Thymus (tissue), 11 donors: ENCODE measurements around the gene ANKS1A. TPM values are rescaled to one million over a fixed set of nuclear protein-coding genes. Genes with fewer than 3 reads are reported as not detected.
A peak's percentile ranks its signal among the peaks of the same experiment; 100 is the strongest.

Source experiments
- DNase-seq, 9 donors: peaks; one replicate each; pipeline ENCODE4 v3.0.0-alpha.2; 2013; ENCODE audit warnings: low spot score in 9 of 9, low read depth in 6 of 9, missing footprints in 1 of 9
- H3K27ac ChIP-seq, 2 donors: one replicate each; pipeline ENCODE4 v1.5.1; 2013; ENCODE audit warnings: control low read depth in 1 of 2, low read depth in 1 of 2, low read length in 1 of 2, mild to moderate bottlenecking in 1 of 2, moderate library complexity in 1 of 2
- H3K27me3 ChIP-seq, 2 donors: one replicate each; pipeline ENCODE4 v1.5.1; 2013; ENCODE audit warnings: low read length in 1 of 2; ENCODE audit not compliant: control insufficient read depth in 2 of 2, insufficient read depth in 1 of 2
- H3K36me3 ChIP-seq, 2 donors: one replicate each; pipeline ENCODE4 v1.5.1; 2013; ENCODE audit warnings: low read length in 1 of 2, mild to moderate bottlenecking in 1 of 2, moderate library complexity in 1 of 2; ENCODE audit not compliant: control insufficient read depth in 2 of 2, insufficient read depth in 2 of 2
- H3K4me1 ChIP-seq, 2 donors: one replicate each; pipeline ENCODE4 v1.5.1; 2013; ENCODE audit warnings: low read length in 2 of 2; ENCODE audit not compliant: control insufficient read depth in 2 of 2, insufficient read depth in 2 of 2
- H3K4me3 ChIP-seq, 2 donors: one replicate each; pipeline ENCODE4 v1.5.1; 2013; ENCODE audit warnings: low read length in 2 of 2, control low read depth in 1 of 2, mild to moderate bottlenecking in 1 of 2
- H3K9me3 ChIP-seq, 2 donors: one replicate each; pipeline ENCODE4 v1.5.1; 2013; ENCODE audit warnings: low read length in 1 of 2, mild to moderate bottlenecking in 1 of 2; ENCODE audit not compliant: control insufficient read depth in 2 of 2, insufficient read depth in 1 of 2
- WGBS: extraction: QIAGEN DNeasy Blood & Tissue Kit; methylation state at CpG from one replicate; pipeline ENCODE4 v1.1.7; 2013; 5-methylcytosine and 5-hydroxymethylcytosine counted together
- polyA plus RNA-seq: library from polyadenylated mRNA; stranded (reverse); fragments of 200-250 nt; gene quantifications from one replicate; pipeline ENCODE4 v1.2.3, GENCODE V29; 2013
- total RNA-seq: library from RNA; stranded (reverse); fragments of 120-200 nt; gene quantifications from one replicate; pipeline ENCODE4 v1.2.4, GENCODE V29; 2013
- donor health status: healthy.

ANKS1A gene
- total and polyA plus RNA-seq, 2 donors: 6.9 to 7.7 TPM

DNA sequence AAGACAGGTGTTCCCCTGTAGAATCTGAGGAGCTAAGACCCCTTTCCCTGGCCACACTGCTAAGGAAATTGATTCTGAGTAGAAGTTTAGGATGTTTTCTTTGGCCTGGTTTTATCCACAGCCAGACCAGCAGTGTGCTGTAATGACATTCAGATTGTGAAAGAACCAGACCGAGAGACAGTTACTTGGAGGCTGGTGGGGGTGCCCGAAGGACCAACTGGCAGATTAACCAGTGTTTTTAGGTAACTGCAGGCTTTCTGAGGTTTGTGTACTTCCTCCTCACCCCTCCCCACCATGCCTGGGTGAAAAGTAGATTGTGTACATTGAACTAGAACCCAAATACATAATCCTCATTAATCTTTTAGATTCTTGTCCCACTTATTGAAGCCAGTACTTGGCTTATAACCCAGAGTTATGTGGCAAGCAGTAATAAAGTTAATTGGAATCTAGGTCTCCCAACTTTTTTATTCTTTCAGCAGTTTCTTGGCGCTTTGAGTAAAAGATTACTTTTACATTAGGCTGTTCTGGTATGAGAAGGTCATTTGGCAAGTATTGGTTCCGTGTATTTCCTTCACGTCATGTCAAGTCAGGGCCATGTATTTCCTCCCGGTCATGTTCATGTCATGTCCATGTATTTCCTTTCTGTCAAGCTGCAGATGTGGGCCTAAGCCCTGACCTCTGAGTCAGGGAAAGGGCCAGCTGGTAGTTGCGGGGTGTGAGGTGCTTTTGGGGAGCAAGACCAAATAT lies 158.4 kb downstream of the ANKS1A start:
- peaks cover 0 to 2% of the 10 kb centered on the region in 2 donors for H3K9me3 ChIP-seq
- H3K27me3 ChIP-seq: no peaks in the 10 kb centered on the region
- 55% methylated on average over 7 of the region's 7 CpGs for WGBS
- no peak overlapping the region for H3K4me3 ChIP-seq
- H3K36me3 ChIP-seq: peaks cover 0 to 4% of the 10 kb centered on the region in 2 donors
- H3K27ac ChIP-seq: peak overlapping the region; percentile 20 to 57
- DNase-seq: peak in 1 of 9 donors; percentile 50
- peaks cover 14 to 50% of the 10 kb centered on the region in 2 donors for H3K4me1 ChIP-seq

DNA sequence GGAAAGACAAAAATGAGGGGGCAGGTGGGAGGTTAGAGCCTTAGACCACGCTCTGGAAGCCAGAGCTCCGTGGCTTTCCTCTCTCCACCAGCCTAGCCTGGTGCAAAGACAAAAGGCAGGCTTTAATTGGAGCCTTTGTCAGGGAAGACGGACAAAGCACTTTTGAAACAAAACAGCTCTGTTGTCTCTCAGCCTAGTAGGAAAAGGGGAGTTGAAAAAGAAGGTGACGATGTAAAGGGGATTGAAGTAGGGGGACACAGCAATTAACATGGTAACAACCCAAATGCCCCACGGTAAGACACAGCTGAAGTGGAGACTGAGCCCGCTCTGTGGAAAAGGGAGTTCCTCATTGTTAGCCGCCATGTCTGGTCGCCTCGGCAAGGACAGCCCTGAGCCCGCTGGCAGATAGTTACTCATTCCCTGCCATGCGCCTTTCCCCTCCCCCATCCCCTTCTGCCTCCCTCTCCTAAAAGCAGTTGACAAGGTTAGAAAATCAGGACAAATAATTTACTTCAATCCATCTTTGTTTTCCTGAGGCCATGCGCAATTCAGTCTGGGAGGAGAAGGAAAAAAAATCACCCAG lies 159.1 kb downstream of the ANKS1A start:
- 68% methylated on average over 12 of the region's 12 CpGs for WGBS
- Histone ChIP-seq H3K27ac (peak overlapping the region; percentile 53 to 66), H3K4me3 (no peak overlapping the region), H3K9me3 (peaks cover 0 to 2% of the 10 kb centered on the region in 2 donors), H3K27me3 (no peaks in the 10 kb centered on the region), H3K36me3 (peaks cover 0 to 4% of the 10 kb centered on the region in 2 donors), H3K4me1 (peaks cover 14 to 55% of the 10 kb centered on the region in 2 donors)
- DNase-seq: no peak

DNA sequence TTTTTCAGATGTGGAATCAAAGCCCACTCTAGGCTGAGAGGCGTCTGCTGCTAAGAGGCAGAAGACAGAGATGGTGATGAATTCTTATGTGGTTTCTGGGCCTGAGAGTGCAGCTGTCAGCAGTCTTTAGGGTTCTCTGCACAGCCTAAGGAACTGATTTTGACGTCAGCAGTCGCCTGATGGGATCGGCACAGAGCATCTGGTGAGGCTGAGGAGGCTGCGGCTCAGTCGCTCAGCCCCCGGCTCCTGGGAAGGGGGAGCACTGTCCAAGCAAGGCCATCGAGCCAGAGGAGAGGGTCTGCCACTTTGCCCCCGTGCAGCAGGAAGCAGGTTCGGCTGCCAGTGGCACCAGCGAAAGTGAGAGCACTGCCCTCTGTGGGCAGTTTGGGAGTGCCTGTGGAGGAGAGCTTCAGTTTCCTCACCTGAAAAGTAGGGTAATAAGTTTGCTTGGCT lies 159.6 kb downstream of the ANKS1A start:
- H3K4me3 ChIP-seq: peak overlapping the region in 1 of 2 donors; percentile 11
- DNase-seq: peak in 6 of 9 donors; percentile 33 to 77 (median 40)

DNA sequence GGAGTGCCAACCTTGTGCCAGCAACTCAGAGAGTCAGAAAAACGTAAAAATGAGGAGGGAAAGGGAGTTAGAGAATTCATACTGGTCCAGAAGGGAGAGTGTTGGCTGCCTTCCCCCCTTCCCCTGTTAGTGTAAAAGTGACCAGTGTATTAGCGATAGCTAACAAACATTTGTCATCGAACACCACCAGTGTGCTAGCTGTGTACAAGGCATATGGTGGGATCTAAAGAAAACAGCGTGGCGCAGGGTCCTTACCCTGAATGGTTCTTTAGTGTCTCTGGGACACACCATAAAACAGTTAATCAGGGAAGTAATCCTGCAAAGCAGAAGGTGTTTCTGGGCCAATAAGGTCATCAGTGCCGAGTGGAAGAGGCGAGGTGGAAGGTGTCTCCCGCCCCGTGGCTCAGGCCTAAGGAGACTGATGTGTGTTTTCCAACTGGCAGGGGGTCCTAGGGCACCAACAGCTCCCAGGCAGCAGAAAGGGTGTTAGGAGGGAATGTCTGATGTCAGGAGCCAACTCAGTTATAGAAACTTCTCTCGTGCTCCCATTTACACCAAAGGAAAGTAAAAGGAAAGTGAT lies 160.2 kb downstream of the ANKS1A start:
- Histone ChIP-seq H3K36me3 (peaks cover 0 to 9% of the 10 kb centered on the region in 2 donors), H3K27ac (peak overlapping the region in 1 of 2 donors; percentile 20), H3K27me3 (no peaks in the 10 kb centered on the region), H3K4me1 (peaks cover 14 to 54% of the 10 kb centered on the region in 2 donors), H3K4me3 (no peak overlapping the region), H3K9me3 (peaks cover 0 to 2% of the 10 kb centered on the region in 2 donors)
- no peak for DNase-seq
- 97% methylated on average over 10 of the region's 10 CpGs for whole genome bisulfite sequencing

More for the DNA sequence above, 159.6 kb downstream of the ANKS1A start:
- Histone ChIP-seq H3K27ac (peak overlapping the region; percentile 53 to 66), H3K9me3 (peaks cover 0 to 2% of the 10 kb centered on the region in 2 donors), H3K27me3 (no peaks in the 10 kb centered on the region), H3K4me1 (peaks cover 14 to 55% of the 10 kb centered on the region in 2 donors), H3K36me3 (peaks cover 0 to 8% of the 10 kb centered on the region in 2 donors)
- 7% methylated on average over 11 of the region's 11 CpGs for WGBS

DNA sequence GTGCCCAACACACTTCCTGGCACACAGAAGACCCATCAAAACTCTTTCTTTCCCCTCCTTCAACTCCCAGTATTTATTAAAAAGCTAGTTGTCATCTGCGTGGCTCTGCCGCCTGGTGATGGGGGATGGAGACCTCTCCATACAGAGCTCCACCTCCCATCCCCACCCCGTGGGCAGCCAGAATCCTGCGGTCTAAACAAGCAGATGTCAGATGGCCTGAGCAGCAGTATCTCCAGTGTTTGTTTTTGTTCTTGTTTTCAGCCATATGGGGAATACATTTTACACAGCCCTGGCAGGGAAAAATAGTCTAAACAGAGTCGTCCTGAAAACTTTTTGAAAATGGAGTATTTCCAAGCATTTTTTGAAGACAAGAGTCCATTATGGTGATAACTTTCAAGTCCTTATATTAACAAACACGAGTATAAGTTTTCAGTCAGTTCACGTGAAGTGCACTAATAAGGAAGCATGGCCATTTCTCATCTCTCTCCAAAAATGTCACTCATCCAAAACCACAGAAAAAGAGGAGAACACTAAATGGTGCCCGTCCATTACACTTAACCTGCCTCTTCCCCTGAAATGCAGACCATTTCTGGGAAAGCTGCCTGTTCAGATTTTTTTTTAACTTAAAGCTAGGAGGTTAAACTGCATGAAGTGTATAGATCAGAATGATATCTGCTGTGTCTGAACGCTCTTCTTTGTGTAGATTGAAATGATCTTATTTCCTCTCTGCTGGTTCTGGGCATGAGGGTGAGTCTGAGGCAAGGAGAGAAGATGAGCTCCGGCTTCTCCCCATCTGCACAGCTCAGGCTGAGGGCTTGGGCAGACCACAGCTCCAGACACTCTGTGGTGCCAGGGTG lies 161.1 kb downstream of the ANKS1A start:
- WGBS: 39% methylated on average over 10 of the region's 10 CpGs
- peak overlapping the region; percentile 61 to 68 for H3K27ac ChIP-seq
- no peaks in the 10 kb centered on the region for H3K27me3 ChIP-seq
- H3K4me3 ChIP-seq: no peak overlapping the region
- peak in 1 of 9 donors; percentile 28 for DNase-seq
- H3K4me1 ChIP-seq: peaks cover 14 to 46% of the 10 kb centered on the region in 2 donors
- H3K9me3 ChIP-seq: peaks cover 0 to 2% of the 10 kb centered on the region in 2 donors
- peaks cover 0 to 10% of the 10 kb centered on the region in 2 donors for H3K36me3 ChIP-seq

DNA sequence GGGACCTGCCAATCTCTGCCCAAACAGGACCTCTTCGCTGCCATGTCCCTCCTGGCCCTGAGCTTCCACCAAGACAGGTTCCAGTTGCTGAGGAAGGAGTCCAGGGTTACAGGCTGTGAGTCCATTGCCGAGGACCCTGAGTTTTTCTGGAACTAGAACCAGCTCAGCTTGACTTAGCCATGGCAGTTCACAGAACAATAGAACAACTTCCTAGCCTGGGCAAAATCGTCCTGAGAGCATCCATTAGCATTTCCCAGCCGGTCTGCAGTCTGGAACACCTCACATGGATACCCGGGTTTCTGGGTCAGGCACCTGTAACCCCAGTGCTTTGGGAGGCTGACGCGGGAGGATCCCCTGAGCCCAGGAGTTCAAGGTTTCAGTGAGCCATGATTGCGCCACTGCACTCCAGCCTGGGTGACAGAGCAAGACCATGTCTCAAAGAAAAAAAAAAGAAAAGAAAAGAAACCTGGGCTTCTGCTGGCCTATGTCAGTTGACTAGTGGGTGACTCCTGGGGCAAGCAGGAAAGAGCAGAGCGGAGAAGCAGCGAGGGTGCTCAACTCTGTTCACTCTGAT lies 161.8 kb downstream of the ANKS1A start:
- Histone ChIP-seq H3K27ac (peak overlapping the region; percentile 61 to 68), H3K4me1 (peaks cover 14 to 46% of the 10 kb centered on the region in 2 donors), H3K9me3 (peaks cover 0 to 2% of the 10 kb centered on the region in 2 donors), H3K36me3 (peaks cover 0 to 10% of the 10 kb centered on the region in 2 donors), H3K4me3 (no peak overlapping the region), H3K27me3 (no peaks in the 10 kb centered on the region)
- DNase-seq: no peak
- WGBS: 92% methylated on average over 10 of the region's 10 CpGs

DNA sequence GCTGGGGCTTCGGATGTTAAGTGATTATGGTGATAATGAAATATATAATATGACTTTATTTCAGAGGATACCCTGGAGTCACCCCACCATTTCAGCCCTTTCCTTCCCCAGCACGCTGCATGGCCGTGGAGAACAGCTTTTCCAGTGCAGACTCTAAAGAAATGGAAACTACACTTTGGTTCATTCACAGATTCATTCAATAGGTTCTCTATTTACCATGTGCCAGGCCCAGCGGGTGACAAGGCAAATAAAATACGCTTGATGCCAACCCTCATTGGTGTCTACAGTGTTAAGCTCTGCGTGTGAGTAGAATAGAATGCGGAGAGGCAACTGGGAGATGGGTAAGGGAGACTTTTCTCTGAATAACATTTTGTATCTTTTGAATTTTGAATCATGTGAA lies 162.3 kb downstream of the ANKS1A start:
- no peak for DNase-seq
- Histone ChIP-seq H3K4me3 (no peak overlapping the region), H3K9me3 (peaks cover 0 to 2% of the 10 kb centered on the region in 2 donors), H3K27me3 (no peaks in the 10 kb centered on the region), H3K4me1 (peaks cover 14 to 46% of the 10 kb centered on the region in 2 donors), H3K27ac (no peak overlapping the region), H3K36me3 (peaks cover 0 to 10% of the 10 kb centered on the region in 2 donors)
- WGBS: 97% methylated on average over 7 of the region's 7 CpGs

DNA sequence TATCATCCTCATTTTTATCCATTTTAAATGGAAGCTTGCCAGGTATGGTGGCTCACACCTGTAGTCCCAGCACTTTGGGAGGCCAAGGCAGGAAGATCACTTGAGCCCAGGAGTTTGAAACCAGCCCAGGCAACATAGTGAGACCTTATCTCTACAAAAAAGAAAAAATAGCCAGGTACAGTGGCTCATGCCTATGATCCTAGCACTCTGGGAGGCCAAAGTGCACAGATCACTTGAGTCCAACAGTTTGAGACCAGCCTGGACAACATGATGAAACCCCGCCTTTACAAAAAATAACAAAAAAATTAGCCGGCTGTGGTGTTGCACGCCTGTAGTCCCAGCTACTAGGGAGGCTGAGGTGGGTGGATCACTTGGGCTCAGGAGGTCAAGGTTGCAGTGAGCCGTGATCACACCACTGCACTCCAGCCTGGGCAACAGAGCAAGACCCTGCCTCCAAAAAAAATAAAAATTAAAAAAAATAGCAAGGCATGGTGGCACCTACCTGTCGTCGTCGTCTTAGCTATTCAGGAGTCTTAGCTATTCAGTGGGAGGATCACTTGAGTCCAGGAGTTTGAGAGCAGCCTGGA lies 163.0 kb downstream of the ANKS1A start:
- WGBS: 91% methylated on average over 7 of the region's 7 CpGs
- Histone ChIP-seq H3K36me3 (peaks cover 0 to 10% of the 10 kb centered on the region in 2 donors), H3K4me3 (no peak overlapping the region), H3K27me3 (no peaks in the 10 kb centered on the region), H3K4me1 (peaks cover 14 to 42% of the 10 kb centered on the region in 2 donors), H3K27ac (no peak overlapping the region), H3K9me3 (peaks cover 0 to 2% of the 10 kb centered on the region in 2 donors)
- DNase-seq: no peak
